ENCODE measurements around the gene CARD8. TPM values are rescaled to one million over a fixed set of nuclear protein-coding genes. Genes with fewer than 3 reads are reported as not detected.

The CARD8 gene
- total RNA-seq, 1 donor from 2014 or later, result 82.8 TPM

DNA sequence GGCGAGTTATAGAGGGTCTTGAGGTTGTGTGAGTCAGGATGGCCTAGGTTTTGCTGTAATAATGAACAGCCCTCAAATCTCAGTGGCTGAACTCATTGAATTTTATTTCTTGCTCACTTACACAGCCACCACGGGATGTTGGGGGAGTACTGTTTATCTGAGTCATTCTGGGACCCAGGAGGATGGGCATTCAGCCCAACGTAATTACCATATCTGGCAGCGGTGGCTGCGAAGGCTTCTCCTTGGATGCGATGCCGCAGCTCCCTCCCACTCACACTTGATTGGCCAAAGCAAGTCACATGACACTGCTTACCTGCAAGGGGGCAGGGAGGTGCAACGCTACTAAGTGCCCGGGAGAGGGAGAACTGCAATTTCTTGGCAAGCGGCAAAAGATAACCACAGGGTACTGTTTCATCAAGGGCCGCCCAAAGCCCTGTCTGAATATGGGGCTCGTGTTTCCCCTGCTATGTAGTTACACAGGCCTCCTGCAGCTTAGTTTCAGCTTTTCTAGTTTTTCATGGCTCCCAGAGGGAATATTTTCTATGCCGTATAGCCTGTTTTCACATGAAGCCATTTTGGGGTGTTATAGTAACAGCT, 65.3 kb downstream of the CARD8 start:
- intact Hi-C loops (cut with DNase I), result loop anchor here (5.0 kb wide), 1 partner anchor 1672 kb away; no protein-coding TSS in a partner anchor
- DNase-seq (ENCODE audit: low spot score), result peak; percentile 50
- no peak for ATAC-seq

DNA sequence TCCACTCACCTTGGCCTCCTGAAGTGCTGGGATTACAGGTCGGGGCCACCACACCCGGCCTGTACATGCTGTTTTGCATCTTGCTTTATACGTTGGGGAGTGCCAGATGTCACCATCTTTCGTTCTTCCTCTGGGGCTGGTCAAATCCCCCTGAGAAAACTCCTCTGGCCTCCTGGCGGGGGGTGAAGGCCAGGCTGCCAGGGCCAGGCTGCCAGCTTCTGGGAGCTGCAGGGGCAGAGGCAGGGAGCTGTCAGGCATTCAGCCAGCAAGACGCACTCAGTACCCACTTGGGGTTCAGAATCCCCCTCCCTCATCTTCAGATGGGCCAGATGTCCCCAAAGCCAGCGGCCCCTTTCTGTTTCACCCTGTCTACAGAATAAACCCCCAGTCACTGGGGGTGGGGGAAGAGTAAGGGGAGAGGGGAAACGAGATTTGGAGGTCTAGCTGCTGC, 69.1 kb downstream of the CARD8 start:
- intact Hi-C loops (cut with DNase I), result no loop called here
- ATAC-seq (no peak), DNase-seq (ENCODE audit: low spot score) (peak; percentile 27)

DNA sequence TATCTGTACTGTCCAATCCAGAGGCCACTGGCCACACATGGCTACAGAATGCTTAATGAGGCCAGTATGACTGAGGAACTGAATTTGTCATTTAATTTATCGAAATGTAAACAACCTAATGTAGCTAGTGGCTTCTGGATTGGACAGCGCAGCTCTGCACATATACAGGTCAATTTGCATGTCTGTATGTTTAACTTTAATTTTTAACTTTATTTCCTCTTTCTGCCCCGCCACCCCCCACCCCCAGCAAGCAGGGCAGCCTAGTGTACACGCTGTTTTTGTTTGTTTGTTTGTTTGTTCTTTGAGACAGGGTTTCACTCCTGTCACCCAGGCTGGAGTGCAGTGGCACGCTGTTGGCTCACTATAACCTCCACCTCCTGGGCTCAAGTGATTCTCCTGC, 69.7 kb downstream of the CARD8 start:
- intact Hi-C loops (cut with DNase I), result no loop called here
- no peak for ATAC-seq

DNA sequence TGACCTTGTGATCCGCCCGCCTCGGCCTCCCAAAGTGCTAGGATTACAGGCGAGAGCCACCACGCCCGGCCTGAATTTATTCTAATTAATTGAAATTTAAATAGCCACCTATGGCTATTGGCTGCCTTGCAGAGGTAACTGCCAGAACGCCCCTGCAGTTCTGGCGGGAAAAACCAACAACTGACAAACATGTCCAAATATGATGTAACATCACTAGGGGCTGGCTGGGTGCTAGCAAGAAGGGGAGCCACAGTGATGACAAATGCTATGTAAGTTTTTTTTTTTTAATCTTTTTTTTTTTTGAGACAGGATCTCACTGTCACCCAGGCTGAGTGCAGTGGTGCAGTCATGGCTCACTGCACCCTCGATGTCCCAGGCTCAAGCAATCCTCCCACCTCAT, 72.4 kb downstream of the CARD8 start:
- no peak for DNase-seq (ENCODE audit: low spot score)
- no peak for ATAC-seq
- intact Hi-C loops (cut with DNase I), result no loop called here

More for the DNA sequence above, 69.7 kb downstream of the CARD8 start:
- no peak for DNase-seq (ENCODE audit: low spot score)

DNA sequence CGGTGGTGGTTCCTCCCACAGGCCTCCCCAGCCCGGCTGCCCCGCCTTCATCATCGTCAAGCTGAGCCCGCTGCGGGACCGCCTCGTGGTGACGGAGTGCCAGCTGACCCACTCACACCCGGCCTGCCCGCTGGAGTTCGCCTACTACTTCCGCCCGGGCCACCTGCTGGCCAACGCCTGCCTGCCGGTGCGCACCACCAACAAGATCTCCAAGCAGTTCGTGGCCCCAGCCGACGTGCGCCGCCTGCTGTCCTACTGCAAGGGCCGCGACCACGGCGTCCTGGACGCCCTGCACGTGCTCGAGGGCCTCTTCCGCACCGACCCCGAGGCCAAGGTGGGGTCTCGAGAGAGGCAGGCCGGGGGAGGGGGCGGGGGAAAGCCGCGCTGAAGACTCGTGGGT, 73.3 kb downstream of the CARD8 start:
- ATAC-seq, result no peak
- intact Hi-C loops (cut with DNase I), result no loop called here
- no peak for DNase-seq (ENCODE audit: low spot score)

DNA sequence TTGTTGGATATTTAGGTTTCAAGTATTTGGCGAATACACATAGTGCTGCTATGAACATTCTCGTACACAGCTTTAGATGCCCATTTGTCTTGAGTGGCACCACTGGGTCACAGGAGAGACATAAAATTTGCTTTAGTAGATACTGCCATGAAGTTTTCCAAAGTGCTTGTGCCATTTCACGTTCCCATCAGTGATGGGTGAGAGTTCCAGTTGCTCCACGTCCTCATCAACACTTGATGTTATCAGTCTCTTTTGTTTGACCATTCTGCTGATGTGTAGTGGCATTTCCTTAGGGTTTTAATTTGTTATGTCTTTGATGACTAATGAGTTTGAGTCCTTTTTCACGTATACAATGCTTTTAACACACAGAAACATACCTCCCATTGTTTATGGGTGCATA, 74.2 kb downstream of the CARD8 start:
- DNase-seq (ENCODE audit: low spot score) (no peak), ATAC-seq (no peak)
- intact Hi-C loops (cut with DNase I), result no loop called here

DNA sequence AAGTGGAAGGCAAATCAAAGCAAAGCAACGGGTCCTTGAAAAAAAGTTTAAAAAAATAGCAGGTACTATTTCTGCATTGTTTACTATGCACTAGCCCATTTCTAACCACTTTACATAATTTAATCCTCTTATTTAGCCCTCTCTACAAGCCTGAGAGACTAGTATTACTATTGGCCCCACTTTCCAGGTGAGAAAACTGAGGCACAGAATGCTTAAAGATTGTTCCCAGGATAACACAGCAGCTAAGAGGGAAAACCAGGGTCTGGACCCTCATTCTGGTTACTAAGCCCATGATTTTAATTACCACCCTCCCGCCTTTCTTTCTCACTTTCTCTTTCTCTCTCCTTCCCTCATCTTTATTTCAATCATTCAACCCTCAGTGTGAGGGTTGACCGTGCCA, 79.5 kb downstream of the CARD8 start:
- intact Hi-C loops (cut with DNase I), result no loop called here
- DNase-seq (ENCODE audit: low spot score) (no peak), ATAC-seq (no peak)

DNA sequence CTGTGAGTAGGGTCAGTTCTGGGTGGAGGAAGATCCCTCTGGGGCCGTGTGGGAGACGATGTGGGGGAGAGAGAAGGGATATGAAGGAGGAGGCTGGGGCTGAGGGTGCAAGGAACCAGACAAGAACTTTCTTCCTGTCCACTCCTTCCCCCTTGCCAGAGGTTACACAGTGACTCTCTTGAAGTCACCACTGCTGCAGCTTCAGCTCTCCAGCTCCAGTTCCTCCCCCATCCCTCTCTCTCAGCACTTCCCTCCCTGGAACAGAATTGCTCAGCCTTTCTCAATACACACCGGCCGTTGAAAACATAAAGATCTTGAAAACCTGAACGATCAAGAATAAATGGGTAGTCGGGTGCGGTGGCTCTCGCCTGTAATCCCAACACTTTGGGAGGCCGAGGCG, 80.1 kb downstream of the CARD8 start:
- DNase-seq (ENCODE audit: low spot score), result no peak
- ATAC-seq, result no peak
- intact Hi-C loops (cut with DNase I), result no loop called here

DNA sequence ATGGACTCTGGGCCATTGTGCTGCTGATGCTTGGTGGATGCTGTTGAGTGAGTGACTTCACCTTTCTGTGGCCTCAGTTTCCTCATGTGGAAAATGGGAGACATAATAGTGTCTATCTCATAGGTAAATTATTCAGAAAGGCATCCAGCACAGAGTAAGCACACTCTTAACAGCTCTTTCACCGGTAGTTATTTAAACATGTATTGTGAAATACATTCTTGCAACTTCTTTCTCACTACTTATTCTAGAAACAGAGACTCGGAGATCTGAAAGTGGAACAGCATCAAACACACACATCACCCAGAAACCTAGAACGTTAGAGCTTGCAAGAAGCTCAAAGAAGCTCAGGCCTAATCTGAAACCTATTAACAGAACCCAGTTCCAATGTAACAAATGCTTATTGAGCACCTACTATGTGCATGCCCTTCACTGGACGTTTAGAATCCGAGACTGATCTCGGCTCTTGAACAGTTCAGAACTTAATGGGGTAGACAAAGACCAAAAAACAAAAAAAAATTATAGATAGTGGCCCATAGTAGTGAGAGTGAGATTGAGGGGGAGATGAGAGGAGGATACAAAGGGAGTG, 81.2 kb downstream of the CARD8 start:
- intact Hi-C loops (cut with DNase I), result no loop called here
- no peak for ATAC-seq
- no peak for DNase-seq (ENCODE audit: low spot score)

DNA sequence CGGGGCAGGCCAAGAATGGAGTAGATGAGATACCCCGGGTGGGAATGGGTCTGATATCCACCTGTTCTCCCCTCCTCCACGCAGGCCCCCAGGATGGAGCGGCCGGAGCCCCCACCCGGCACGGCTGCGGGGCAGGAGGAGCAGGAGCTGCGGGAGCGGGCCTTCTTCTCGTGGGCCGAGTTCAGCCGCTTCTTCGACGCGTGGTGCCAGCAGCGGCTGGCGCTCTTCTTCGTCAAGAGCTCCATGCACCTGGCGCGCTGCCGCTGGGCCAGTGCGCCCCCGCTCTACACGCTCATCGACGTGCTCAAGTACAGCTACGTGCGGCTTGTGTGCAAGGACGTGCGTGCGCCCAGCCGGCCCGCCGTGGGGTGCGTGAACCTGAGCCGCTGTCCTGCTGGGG, 84.0 kb downstream of the CARD8 start:
- ATAC-seq (no peak), DNase-seq (ENCODE audit: low spot score) (no peak)
- intact Hi-C loops (cut with DNase I), result no loop called here

DNA sequence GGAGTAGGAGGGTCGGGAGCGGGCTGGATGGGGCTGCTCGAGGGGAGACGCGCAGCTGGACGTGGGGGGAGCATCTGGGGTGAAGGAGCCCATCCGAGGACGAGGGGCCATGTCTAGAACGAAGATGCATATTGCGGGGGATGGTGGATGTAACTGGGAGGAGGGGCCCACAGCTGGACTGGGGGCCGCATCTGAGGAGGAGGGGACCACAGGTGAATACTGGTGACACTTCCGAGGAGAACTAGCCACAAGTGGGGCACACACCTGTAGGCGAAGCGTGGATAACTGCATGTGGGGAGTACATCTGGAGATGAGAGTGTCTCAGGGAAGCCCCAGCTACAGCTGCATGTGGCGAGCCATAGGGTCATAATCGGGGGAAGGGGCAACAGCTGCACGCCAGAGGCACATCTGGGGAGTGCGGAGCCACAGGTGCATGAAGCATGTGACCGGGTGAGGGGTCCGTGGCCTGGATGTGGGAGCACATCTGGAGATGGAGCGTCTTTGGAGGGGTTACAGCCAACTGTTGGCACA, 84.8 kb downstream of the CARD8 start:
- intact Hi-C loops (cut with DNase I), result no loop called here
- DNase-seq (ENCODE audit: low spot score) (peak; percentile 64), ATAC-seq (no peak)

DNA sequence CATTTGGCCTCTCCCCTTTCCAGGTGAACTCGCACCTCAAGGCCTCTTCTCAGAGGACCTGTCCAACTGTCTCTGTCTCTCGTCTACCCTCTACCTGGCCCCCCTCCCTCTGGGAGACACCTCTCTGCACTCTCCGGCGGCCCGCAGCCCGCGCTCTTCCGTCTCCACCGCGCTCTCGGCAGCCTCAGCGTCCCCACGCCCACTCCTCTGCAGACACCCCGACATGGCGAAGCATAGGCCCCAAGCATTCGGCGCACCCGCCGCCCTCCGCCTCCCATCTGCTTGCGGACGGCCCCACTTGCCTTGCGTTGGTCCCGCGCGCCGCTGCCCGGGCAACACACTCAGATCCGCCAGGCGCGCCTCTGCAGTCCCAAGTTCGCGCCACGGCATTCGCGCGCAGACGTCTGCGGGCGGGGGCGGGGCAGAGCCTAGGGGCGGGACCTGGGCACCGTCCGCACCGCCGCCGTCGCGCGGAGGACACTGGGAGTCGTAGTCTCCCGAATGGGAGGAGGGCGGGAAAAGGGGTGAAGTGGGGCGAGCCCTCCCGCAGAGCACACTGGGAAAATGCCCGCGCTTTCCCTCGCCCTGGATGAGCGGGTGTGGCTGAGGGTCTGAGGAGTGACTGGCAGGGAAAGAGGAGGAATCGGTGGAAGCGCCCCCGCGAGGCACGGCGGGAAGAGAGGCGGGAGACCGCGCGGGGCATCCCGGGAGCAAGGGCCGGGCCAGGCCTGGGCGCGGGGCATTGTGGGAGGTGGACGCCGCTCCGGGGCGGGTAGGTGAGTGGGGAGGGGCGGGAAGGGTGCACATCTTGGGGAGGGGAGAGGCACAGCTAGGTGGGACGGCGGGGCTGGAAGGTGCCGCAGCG, 85.5 kb downstream of the CARD8 start, which contains the start of the genes LIG1 and ZSWIM9:
TSS of gene LIG1 (minus strand) at position 406 of the 865 bp plus-strand sequence. CDS start 4,778 bp downstream, outside the sequence.
TSS of gene ZSWIM9 (plus strand) at position 742 of the 865 bp plus-strand sequence. CDS start 1,123 bp downstream, outside the sequence.
- intact Hi-C loops (cut with DNase I), result no loop called here
- peak; percentile 94 for DNase-seq (ENCODE audit: low spot score)
- ATAC-seq, result peak; percentile 98

DNA sequence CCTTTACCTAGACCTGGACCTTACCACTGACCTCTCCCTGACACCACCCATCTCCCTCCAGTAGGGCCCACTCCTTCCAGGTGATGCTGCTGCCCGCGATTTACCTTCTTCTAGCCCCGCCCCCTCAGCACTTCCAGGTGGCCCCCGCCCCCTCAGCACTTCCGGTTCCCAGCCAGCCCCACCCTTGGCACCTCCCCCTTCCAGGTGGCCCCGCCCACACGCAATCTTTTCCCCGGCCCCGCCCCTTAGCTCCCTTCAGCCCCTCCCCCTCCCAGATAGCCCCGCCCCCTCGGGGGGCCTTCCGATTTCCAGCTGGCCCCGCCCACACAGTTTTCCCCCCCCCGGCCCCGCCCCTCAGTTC, 86.2 kb downstream of the CARD8 start:
- ATAC-seq (peak; percentile 41), DNase-seq (ENCODE audit: low spot score) (peak; percentile 85)
- intact Hi-C loops (cut with DNase I), result no loop called here

DNA sequence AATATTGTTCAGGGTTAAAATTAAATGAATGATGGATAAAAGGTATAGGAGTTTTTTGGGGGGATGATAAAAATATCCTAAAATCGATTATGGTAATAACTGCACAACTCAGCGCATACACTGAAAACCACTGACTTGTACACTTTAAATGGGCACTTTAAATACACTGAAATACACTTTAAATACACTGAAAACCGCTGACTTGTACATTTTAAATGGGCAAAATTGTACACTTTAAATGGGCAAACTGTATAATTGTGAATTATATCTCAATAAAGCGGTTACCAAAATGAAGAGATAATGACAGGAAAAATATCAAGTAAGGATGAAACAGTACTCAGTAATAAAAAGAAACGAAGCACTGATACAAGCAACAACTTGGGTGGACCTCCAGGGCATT, 87.0 kb downstream of the CARD8 start:
- intact Hi-C loops (cut with DNase I), result no loop called here
- no peak for DNase-seq (ENCODE audit: low spot score)
- ATAC-seq, result no peak

DNA sequence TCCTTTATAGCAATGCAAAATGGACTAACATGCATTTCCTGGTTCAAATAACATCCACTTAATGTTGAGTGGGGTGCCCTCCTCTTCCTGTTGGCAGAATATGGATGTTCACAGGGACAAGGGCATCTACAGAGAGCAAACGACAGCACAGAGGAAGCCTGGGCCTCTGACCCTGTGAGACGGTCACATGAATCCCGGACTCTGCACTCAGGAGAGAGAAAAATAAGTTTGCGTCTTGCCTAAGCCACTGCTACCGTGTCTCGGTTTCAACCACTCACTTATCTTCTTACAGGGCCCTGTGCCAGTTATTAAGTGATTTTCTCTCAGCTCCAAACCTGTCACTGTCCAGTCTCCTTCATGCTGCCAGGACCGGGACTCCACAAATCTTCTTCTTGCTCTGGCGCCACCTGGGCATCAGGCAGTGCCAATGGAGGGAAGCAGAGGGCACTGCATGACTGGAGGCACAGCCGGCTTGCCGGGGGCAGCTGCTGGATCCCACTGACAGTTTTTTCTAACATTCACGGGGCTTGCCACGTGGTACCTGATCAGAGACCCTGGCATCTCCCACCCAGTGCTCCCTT, 97.4 kb downstream of the CARD8 start:
- DNase-seq (ENCODE audit: low spot score) (no peak), ATAC-seq (no peak)
- intact Hi-C loops (cut with DNase I), result no loop called here

Other genes with a start within 250 kb of the CARD8 start
- not detected for gene CABP5, start 211.8 kb downstream of the CARD8 start, total RNA-seq
- 32.7 TPM for gene PLA2G4C, start 145.1 kb downstream of the CARD8 start, total RNA-seq
- 16.9 TPM for gene LIG1, start 85.6 kb downstream of the CARD8 start, total RNA-seq
- gene ZSWIM9, start 85.2 kb downstream of the CARD8 start, total RNA-seq, result 10.7 TPM
- 1.1 TPM for gene ZNF114, start 14.2 kb upstream of the CARD8 start, total RNA-seq
- gene EMP3, start 69.6 kb upstream of the CARD8 start, total RNA-seq, result 119 TPM
- gene TMEM143, start 108.0 kb upstream of the CARD8 start, total RNA-seq, result 11.2 TPM
- gene SYNGR4, start 108.5 kb upstream of the CARD8 start, total RNA-seq, result not detected
- gene KDELR1, start 135.6 kb upstream of the CARD8 start, total RNA-seq, result 104 TPM
- 1.1 TPM for gene GRIN2D, start 137.8 kb upstream of the CARD8 start, total RNA-seq
- gene GRWD1, start 190.1 kb upstream of the CARD8 start, total RNA-seq, result 23.4 TPM
- 0.71 TPM for gene KCNJ14, start 199.7 kb upstream of the CARD8 start, total RNA-seq
- gene CYTH2, start 213.5 kb upstream of the CARD8 start, total RNA-seq, result 62.7 TPM